Fibroblast of skin of left quadriceps (primary cell): ENCODE results near the gene TRPC1.
A peak's percentile ranks its signal among the peaks of the same experiment; 100 is the strongest.

ENCODE experiments used
- DNase-seq, 2 experiments: peaks; one replicate each; pipeline ENCODE4 v3.0.0-alpha.2; 2013; ENCODE audit warnings: low read depth in 2 of 2

The TRPC1 gene

GRCh38 chr3:142839831-142840230 is 116.0 kb downstream of the TRPC1 start:
- DNase-seq, result no peak

- peak; percentile 22 to 30 for DNase-seq
Observed at GRCh38 chr3:142844339-142844977, 120.6 kb downstream of the TRPC1 start.

- DNase-seq, result no peak
Observed at GRCh38 chr3:142846779-142847577, 123.1 kb downstream of the TRPC1 start.

GRCh38 chr3:142849148-142849547 is 125.3 kb downstream of the TRPC1 start:
- DNase-seq, result no peak

GRCh38 chr3:142850395-142851023 is 126.7 kb downstream of the TRPC1 start:
- peak; percentile 56 to 59 for DNase-seq

GRCh38 chr3:142852009-142852408 is 128.2 kb downstream of the TRPC1 start:
- DNase-seq, result no peak

- peak; percentile 41 to 48 for DNase-seq
Observed at GRCh38 chr3:142853270-142854168, 129.7 kb downstream of the TRPC1 start.

- DNase-seq, result no peak
Observed at GRCh38 chr3:142857056-142857455, 133.2 kb downstream of the TRPC1 start.
